ENCODE results near the gene ZNF48.

The ZNF48 gene

DNA sequence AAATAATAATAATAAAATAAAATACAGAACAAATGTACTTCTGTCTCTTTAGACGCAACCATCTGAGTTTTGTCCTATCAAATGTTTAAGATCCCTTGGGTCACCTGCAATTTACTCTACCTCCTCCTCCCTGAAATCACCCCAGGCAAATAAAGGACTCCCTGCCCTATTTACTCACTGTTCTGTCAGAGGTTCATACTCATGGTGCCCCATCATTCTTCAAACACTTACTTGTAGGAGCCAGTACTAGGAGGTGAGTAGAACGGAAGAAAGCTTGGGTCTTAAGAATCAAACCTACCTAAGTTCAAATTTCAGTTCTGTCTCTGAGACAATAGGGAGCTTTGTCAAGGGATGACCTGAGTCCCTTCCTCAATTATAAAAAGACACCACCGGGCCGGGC lies 28.7 kb upstream of the ZNF48 start:
- TF ChIP-seq, protein P1, sequence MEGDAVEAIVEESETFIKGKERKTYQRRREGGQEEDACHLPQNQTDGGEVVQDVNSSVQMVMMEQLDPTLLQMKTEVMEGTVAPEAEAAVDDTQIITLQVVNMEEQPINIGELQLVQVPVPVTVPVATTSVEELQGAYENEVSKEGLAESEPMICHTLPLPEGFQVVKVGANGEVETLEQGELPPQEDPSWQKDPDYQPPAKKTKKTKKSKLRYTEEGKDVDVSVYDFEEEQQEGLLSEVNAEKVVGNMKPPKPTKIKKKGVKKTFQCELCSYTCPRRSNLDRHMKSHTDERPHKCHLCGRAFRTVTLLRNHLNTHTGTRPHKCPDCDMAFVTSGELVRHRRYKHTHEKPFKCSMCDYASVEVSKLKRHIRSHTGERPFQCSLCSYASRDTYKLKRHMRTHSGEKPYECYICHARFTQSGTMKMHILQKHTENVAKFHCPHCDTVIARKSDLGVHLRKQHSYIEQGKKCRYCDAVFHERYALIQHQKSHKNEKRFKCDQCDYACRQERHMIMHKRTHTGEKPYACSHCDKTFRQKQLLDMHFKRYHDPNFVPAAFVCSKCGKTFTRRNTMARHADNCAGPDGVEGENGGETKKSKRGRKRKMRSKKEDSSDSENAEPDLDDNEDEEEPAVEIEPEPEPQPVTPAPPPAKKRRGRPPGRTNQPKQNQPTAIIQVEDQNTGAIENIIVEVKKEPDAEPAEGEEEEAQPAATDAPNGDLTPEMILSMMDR (IDR thresholded peaks at IDR 0.05; ENCODE audit: insufficient read depth, low read length, poor library complexity, severe bottlenecking), result no peak
- no peak for TF ChIP-seq EZH2phosphoT487 (conservative IDR thresholded peaks at IDR 0.05; ENCODE audit: low read length)
- Histone ChIP-seq H3K27me3 (ENCODE audit: low read length) (no peaks in the 10 kb centered on the region), H3K9me2 (replicated peaks; ENCODE audit: insufficient read depth, low read length) (no peaks in the 10 kb centered on the region), H3K4me2 (ENCODE audit: low read depth, low read length, poor library complexity, severe bottlenecking) (peak overlapping the region; percentile 83), H3K27ac (ENCODE audit: low read depth, low read length) (no peak overlapping the region), H3K9ac (ENCODE audit: low read length) (peak overlapping the region; percentile 96; the same call in 1 of the 2 replicates), H3K36me3 (ENCODE audit: low read length) (peaks cover 5% of the 10 kb centered on the region; the same call in 1 of the 2 replicates), H3F3A (ENCODE audit: insufficient read depth) (peaks cover 3% of the 10 kb centered on the region; the same call in 1 of the 2 replicates), H3K4me3 (ENCODE audit: insufficient read depth, low read length, poor library complexity, severe bottlenecking) (no peak overlapping the region), H3K9me3 (ENCODE audit: insufficient read depth, low read length) (no peaks in the 10 kb centered on the region), H4K20me1 (ENCODE audit: low read depth, low read length) (no peaks in the 10 kb centered on the region; the same call in 1 of the 2 replicates), H2AFZ (ENCODE audit: low read depth, low read length, severe bottlenecking) (no peak overlapping the region), H3K79me2 (ENCODE audit: insufficient read depth, low read length) (peaks cover 77% of the 10 kb centered on the region)

DNA sequence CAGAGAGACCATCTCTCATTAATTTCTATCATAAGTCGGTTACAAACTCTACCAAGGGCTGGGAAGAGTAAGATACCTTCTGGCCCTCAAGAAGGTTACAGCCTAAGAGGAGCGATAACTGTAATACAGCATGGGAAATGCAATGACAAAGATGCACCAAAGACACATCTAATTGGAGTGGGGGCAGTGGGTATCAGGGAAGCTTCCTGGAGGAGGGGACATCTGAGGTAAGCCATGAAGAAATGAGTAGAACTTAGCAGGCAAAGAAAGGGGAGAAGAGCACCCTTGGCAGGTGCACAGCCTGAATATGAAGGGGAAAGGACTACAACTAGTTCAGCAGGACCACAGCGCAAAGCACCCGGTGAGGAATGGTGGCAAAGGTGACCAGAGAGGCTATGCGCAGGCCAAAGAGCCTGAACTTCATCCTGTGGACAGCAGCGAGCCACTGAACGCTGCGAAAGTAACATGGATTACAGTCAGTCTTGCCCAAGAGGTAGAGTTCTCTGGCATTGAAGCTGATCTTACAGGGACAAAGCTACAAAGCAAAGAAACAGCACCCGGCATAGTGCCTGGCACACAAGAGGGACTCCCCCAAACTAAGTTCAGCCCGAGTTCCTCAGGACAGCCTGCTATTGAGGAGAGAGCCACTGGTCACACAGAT lies 27.7 kb upstream of the ZNF48 start:
- H3K79me2 ChIP-seq (ENCODE audit: insufficient read depth, low read length), result peaks cover 74% of the 10 kb centered on the region

DNA sequence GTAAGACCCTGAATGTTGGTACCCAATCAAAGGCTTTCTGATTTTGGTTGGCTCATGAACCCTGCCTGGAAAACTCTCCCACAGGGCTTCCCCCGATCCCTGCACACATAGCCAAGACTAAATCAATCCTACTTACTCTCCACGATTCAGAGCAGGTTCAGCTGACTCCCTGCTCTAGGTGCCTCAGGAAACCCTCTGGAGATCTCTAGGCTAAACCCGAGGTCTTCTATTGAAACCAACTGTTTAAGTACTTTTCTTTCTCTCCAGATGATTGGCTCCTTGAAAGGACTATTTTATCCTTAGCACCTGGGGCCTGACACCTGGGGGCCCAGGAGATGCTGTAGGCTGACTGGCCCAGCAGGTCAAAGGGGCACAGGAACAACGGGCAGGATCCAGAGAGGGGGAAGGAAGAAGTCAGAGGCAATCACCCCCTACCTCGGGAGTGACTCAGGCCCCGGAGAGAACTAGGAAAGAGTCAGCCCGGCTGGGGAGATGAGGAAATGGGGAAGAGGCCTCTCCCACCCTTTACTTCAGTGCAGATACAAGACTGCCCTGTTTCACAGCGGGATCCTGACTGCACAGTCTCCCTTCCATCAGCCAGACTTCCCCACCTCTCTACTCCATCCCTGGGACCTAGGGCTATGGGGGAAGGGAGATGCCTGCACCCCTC lies 27.0 kb upstream of the ZNF48 start:
- no peaks in the 10 kb centered on the region; the same call in 1 of the 2 replicates for H4K20me1 ChIP-seq (ENCODE audit: low read depth, low read length)
- H3K27ac ChIP-seq (ENCODE audit: low read depth, low read length), result peak overlapping the region; percentile 44
- peaks cover 14% of the 10 kb centered on the region for H3F3A ChIP-seq (ENCODE audit: insufficient read depth)
- no peaks in the 10 kb centered on the region for H3K36me3 ChIP-seq (ENCODE audit: low read length)
- no peaks in the 10 kb centered on the region for H3K9me3 ChIP-seq (ENCODE audit: insufficient read depth, low read length)
- no peaks in the 10 kb centered on the region for H3K27me3 ChIP-seq (ENCODE audit: low read length)
- peak overlapping the region; percentile 96 for H3K9ac ChIP-seq (ENCODE audit: low read length)
- no peaks in the 10 kb centered on the region for H3K9me2 ChIP-seq (replicated peaks; ENCODE audit: insufficient read depth, low read length)
- no peak for TF ChIP-seq EZH2phosphoT487 (conservative IDR thresholded peaks at IDR 0.05; ENCODE audit: low read length)
- TF ChIP-seq, protein P1 (IDR thresholded peaks at IDR 0.05; ENCODE audit: insufficient read depth, low read length, poor library complexity, severe bottlenecking), result no peak
- peak overlapping the region; percentile 83 for H3K4me2 ChIP-seq (ENCODE audit: low read depth, low read length, poor library complexity, severe bottlenecking)
- H3K4me3 ChIP-seq (ENCODE audit: insufficient read depth, low read length, poor library complexity, severe bottlenecking), result peak overlapping the region; percentile 73
- H3K79me2 ChIP-seq (ENCODE audit: insufficient read depth, low read length), result peaks cover 67% of the 10 kb centered on the region
- H2AFZ ChIP-seq (ENCODE audit: low read depth, low read length, severe bottlenecking), result no peak overlapping the region

More for the DNA sequence above, 27.7 kb upstream of the ZNF48 start:
- peaks cover 13% of the 10 kb centered on the region for H3F3A ChIP-seq (ENCODE audit: insufficient read depth)
- peak overlapping the region; percentile 73 for H3K4me3 ChIP-seq (ENCODE audit: insufficient read depth, low read length, poor library complexity, severe bottlenecking)
- H3K27ac ChIP-seq (ENCODE audit: low read depth, low read length), result 0 out of 2 replicates have a peak overlapping the region, but pooled peaks have one; percentile 44
- 0 out of 2 replicates have a peak, but pooled peaks cover 1% of the 10 kb centered on the region for H3K36me3 ChIP-seq (ENCODE audit: low read length)
- no peaks in the 10 kb centered on the region for H3K9me2 ChIP-seq (replicated peaks; ENCODE audit: insufficient read depth, low read length)
- no peaks in the 10 kb centered on the region; the same call in 1 of the 2 replicates for H4K20me1 ChIP-seq (ENCODE audit: low read depth, low read length)
- no peaks in the 10 kb centered on the region for H3K27me3 ChIP-seq (ENCODE audit: low read length)
- H3K9me3 ChIP-seq (ENCODE audit: insufficient read depth, low read length), result no peaks in the 10 kb centered on the region
- H2AFZ ChIP-seq (ENCODE audit: low read depth, low read length, severe bottlenecking), result no peak overlapping the region
- TF ChIP-seq EZH2phosphoT487 (conservative IDR thresholded peaks at IDR 0.05; ENCODE audit: low read length), result no peak
- TF ChIP-seq, protein P1 (IDR thresholded peaks at IDR 0.05; ENCODE audit: insufficient read depth, low read length, poor library complexity, severe bottlenecking), result no peak
- H3K4me2 ChIP-seq (ENCODE audit: low read depth, low read length, poor library complexity, severe bottlenecking), result peak overlapping the region; percentile 83
- H3K9ac ChIP-seq (ENCODE audit: low read length), result peak overlapping the region; percentile 96
